CD4-positive, alpha-beta T cell treated with Interleukin-17A for 1 hour (primary cell): ENCODE data around the gene TLX2.

Experiments used
- DNase-seq: peaks from one replicate; pipeline ENCODE4 v3.0.0-alpha.2; 2020

Gene TLX2

DNA sequence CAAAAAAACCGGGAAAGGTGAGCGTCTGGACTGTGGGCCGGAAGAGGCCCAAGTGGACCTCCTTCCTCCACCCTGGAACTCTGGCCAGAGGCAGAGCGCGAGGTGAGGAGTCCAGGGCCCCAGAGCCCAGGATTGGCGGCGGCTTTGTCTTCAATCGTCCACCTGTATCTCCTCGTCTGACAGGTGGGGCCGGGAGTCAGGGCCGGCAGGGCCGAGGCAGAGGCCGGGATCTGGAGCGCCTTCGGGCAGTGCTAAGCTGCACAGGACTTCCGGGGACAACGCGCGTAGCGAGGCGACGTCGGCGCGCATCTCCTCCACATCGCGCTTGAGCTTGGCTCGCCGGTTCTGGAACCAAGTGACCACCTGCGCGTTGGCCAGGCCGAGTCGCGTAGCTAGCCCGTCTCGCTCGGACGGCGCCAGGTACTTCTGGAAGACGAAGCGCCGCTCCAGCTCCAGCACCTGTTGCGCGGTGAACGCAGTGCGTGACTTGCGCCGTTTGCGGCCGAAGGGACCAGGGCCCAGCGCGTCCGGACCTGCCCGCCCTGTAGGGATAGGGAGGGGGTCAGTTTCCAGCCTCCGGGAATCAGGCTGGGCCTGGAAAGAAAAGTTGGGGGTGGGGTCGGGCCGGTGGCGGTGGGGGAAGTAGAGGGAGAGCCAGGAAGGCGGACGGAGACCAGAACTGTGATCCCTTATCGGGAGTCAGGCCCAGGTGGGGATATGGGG lies 16.3 kb upstream of the TLX2 start:
- peak; percentile 22 for DNase-seq

DNA sequence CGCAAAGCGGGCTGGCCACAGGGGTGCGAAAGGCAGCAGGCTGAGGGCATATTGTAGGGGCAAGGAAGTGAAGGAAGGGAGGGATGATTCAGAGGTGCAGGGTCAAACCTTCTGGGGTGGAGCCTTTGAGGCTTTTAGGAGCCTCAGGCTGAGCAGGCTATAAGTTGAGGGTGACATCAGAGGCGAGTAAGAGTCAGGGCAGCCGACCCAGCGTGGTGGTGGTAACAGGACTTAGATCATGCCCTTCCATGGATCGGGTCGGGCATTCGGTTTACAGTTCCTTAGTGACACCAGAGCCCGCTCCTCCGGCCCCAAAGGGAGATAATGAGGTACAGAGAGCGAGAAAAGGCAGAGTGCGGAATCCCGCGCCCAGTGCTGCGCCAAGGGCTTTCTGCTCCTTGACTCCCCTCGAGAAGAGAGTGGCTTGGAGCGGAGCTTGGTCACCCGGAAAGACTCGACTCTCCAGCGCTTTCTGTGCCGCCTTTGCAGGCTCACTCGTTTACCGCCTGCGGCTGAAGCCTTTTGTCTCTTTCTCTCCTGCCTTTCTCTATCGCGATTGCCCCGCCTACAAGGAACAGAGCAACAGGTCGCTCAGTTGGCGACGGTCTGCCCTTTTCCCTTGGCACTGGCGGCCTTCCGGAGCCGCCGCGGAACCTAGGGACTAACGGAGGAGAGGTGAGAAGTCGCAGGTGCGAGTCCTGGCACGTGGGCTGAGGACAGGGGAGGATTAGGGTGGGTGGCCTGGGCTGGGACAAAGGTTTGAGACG lies 15.6 kb upstream of the TLX2 start:
- DNase-seq = no peak

DNA sequence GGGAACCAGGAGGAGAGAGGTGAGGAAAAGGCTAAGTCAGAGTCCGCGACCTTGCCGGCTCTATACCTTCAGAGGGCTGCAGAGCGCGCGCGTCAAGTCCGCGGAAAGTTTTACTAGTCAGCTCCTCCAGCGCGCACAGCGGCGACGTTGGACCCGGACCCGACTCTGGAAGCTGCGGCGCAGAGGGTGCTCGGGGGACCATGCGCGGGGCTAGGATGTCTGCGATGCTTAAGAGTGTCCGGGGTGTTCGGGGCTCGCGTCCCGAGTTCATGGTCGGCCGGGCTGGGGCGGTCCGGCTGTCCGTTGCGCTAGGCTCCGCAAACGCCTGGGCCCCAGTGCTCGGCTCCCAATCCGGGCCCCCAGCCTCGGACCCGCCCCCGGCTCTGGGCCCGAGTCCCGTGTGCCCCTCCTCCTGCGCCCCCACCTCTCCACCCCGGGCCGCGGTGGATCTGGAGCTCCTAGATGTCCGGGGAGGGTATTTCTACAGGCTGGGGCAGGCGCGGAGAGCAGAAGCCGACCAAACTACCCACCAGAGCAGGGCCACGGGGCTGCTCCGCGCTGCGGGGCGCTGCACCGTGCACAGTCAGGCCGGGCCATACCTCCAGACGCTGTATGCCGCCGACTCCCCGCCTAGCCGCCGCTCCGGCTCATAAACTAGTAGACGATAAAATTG lies 14.8 kb upstream of the TLX2 start, which contains the start of gene LBX2:
Gene LBX2 (minus strand): TSS at position 337 of the 673 bp plus-strand sequence. CDS start 66 bp downstream, at position 271.
- DNase-seq = no peak

DNA sequence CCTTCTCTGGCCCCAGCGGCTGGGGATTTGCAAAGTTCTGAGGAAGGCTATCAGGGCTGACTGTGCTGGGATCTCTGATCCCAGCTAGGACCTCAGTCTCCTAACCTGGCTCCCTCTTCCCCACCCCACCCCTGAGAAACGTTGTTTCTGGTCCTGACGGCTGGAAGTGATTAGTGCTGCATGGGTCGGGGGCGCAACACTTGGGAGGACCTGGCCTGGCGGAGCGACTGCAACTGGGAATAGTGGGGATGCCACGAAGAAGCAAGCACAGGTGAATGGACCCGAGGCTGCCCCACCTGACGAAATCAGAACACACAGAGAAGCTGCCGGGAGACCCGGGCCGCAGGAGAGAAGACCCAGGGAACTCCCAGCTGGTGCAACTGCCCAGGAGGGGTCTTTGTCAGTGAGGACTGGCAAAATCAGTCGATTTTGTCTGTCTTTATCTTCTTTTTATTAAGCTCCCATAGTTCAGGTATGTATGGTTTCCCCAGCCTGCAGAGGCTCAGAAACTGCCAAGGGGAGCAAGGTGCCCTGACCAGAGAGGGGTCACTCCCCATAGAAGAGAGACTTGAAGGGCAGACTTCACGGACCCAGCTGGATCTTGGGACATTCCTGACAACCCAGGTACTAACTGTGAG lies 14.2 kb upstream of the TLX2 start:
- DNase-seq = no peak

DNA sequence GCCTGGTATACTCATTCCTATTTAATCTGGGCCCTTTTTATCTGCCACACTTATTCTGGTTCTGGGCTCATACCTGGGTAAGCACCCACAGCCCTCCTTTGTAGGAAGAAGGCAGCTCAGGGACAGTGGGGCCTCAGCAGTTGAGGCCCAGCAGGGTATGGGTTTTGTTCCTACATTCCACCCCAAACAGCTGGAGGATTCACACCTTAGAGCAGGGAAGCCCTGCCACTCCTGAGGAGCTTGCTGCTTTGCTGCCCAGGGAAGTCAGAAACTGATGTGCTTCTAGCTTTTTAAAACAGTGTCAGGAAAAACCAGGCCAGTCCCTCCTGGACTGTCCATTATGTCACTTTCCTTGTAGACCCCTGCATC lies 13.7 kb upstream of the TLX2 start:
- DNase-seq = no peak

DNA sequence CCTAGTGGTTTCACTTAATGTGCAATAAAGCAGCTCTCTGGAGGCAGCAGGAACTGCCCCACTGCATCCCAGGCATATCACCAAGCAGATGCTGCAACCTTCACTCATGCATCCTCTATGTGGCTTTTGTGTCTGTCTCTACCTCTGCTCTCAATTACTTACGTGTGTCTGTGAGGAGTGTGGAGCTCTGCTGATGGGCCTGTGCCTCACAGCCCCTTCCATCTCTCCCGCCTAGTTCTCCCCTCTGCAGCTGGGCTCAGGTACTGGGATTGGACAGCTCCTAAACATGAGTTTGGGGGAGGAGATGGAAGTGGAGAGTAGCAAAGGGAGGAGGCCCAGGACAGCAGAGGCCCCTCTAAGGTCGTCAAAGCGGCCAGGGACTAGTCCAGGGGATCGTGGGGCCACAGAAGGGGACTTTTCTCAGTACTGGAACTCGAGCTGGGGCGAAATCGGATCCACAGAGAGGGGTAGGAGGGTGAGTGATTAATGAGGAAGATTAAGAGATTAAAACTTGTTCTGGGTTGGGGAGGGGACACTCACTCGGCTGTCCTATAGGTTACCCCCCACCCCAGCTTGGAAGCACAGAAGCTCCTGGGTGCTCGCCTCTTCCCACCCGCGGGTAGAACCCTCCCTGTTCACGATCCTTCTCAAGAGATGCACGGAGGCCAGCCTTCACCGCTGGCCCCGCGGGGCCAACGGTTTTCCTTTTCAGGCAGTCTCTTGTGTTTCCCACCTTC lies 12.7 kb upstream of the TLX2 start:
- DNase-seq = no peak

DNA sequence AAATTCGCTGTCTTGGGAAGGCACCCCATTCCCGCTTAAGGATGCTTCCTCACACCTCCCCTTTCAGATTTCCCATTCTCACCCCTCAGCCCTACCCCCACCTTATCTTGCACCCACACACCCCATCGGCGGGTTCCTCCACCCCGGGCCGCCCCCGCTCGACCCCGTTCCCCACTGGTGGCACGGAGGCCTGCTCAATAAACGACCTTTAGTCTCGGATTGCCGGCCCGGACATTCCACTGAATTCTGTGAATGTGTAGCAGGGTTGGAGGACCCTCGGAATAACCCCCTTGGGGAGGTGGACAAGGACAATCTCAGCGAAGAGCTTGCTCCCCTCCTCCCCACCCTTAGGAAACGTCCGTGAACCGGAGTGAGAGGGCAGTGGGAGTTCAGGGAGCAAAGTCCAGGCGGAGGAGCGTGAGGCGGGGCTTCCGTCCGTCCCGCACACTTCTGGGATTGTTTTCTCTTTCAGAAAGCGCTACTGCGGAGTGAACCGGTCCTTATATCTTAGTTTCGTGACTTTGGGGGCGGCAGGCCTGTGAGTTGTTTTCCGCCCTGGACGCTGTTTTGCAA lies 12.0 kb upstream of the TLX2 start:
- DNase-seq = no peak

DNA sequence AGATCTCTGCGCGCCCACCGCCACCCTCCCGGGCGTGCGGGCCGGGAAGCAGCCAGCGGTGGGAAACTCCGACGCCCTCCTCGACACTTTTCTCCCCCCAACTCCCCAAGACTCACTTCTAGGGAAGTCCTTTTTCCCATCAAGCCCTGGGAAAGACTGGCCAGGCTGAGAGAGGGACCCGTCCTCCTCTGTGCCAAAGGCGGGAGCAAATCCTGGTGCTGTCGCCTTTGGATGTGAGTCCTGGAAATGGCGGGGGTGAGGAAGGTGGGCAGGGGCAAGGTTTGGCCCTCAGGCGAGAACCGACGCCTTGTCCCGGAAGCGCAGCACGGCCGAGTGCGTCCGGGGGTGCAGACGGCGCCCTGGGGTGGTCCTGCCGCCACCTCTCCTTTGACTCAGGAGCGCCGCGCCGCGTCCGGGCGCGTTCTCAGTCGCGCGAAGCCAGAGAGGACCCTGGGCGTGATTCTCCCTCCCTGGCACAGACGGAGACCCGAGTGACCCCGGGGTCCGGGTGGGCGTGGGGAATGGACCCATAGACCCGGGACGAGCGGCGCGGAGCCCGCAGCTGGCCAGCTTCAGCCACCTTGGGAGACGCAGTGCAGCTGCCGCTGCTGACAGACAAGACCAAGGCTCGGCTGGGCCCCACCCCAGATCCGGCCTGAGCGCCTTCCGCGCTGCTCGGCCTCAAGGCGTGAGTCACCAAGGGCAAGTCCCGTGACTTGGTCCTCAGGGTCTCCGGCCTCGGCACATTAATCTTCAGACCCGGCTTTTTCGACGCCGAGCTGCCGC lies 11.3 kb upstream of the TLX2 start:
- DNase-seq = peak; percentile 48

DNA sequence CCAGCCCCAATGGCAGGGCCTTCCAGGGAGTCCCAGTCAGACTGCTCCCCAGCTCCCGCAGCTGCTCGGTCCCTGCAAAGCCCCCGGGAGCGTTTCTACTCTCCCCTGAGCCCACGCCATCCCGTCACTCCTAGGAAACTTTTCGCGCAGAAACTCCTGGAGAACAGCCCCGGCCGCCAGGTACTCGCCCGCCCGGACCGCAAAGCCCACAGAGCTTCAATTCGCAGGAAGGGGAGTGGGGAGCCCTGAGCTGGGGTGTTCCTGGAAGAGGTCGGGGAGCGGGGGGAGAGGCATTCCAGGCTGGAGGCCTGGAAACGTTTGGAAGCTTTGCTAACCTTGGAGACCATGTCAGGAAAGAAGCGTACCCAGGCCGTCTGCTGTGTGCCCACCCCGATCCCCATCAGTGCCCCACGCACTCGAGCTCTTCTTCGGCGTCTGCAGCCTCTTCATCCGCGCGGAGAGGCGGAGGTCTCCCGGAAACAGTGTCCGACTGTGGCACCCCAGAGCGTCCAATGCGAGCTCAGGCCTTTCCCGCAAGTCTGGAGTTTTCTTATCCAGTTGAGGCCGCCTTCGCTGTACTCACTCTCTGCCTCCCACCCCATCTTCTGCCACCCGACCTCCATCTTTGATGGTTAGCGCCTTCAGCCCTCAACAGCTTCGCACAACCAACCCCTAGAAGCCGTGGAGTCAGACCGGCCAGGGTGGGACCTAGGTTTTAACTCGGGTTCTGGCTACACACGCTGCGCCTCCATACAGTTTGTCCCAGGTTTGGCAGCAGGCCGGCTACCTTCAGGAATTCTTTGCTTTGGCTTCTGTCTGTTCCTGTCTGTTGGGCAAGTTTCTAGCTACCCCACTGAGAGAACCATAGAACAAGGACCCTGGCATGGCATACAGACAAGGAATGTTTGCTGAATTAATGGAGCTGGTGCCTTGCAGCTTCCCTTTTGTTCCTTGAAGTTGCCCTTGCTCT lies 10.5 kb upstream of the TLX2 start:
- no peak for DNase-seq

DNA sequence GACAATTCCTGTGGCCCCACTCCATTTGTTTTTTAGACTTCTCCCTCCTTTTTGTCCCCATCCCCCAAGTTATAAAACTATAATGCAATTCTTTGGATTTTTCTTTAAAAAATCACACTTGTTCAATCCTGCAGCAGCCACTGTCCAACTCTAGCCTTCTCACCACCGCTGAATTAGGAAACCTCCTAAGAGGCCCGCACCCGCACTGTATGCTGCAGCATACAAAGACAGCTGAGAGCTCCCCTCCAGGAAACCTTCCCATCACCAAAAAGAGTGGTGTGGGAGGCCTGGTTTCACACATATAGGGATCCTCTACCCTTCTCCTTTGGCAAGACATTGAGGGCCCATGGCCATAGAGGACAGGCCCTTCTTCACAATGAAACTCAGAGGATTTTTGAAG lies 9.7 kb upstream of the TLX2 start:
- DNase-seq = no peak

DNA sequence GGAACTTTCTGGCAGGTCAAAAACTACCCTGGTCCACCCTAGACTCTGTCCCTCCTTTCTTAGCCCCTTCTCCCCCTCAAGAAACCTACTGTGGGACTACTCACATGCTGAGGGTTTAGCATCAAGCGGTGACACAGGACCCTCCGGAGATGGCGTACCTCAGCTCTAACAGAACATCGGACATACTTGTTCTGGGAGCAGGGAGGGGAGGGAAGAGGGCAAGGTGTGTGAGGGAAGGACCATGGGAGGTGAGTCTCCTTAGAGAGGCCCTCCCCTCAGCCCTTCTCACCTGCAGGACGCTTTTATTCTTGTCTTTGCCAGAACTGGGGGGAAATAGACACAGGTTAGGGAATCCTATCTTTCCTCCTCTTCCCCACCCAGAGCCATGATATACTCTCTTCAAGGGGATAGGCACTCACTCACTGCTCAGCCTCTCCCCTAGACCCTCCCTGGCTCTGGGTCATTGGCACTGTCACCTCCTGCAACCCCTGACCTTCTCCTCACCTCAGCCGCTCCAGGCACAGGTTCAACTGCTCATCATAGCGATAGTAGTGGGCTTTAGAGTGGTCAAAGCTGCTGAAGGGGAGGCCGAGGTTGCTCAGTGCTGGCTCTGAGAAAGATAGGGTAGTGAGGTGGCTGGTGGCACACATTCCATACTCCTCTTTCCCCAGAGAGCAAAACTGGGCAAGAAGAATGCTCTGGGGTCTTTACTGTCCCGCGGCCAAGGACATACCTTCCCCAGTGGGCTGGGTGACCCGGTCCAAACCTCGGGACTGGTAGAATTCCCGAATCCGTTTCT lies 8.6 kb upstream of the TLX2 start:
- no peak for DNase-seq

DNA sequence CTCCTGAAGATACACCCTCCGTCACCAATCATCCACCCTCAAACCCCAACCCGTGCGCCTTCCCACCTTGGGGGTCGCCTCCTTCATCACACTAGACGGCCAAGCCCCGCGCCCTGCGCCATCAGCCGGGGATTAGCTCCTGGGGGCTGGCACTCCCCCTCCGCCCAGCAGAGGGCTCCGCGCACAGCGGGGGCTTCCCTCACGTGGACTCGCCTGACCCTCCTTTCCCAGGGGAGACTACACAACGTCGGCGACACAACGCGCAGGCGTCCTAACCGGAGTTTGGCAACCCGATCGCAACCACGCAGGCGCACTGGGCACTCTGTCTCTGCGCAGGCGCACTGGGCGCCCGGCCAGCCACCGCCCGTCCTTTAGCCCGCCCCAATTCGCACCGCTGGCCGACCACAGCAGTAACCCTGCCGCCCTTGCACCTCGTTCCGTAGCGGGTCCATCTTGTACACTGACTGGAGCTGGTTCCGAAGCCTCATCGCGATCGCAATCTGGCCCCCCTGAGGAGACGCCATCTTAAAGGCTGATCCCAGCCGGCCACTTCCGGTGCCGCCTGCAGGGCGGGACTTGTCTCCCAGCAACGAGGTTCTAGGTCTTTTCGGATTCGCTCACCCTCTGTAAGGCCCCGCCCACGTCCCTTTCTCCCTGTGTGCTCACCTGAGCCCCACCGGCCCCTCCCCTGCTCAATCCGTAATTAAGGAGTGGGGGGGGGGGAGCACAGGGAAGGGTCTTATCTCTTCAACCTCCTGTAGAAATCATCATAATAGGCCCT lies 6.9 kb upstream of the TLX2 start, which contains the start of gene PCGF1:
Gene PCGF1 (minus strand): TSS at position 551 of the 781 bp plus-strand sequence. CDS start 27 bp downstream, at position 524.
- DNase-seq = peak; percentile 98

DNA sequence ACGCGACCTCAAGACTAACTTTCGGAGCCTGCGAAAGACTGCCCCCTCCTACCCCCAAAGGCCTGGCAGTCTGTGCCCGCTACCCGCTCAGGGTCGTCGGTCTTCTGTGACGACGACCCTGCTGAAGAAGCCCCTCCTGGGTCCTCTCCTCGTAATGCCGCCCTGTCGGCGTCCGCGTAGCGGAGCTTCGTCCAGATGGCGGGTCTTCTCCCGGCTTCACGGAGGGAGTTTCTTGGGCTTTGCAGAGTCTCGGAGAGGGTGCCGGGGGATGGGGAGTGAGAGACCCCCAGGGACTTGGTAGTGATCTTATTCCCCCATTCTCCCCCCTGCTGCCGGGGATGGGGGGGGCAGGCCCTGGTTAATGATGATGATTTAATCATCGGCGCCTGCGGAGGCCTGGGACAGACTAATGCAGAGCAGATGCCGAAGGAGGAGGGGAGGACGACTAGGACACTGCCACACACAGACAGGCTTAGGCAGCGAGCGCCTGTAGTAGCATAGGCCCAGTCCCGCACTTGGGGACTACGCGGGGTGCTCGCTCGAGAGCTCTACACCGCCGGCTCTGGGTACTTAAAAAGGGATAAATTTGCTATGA lies 6.2 kb upstream of the TLX2 start:
- DNase-seq = no peak

DNA sequence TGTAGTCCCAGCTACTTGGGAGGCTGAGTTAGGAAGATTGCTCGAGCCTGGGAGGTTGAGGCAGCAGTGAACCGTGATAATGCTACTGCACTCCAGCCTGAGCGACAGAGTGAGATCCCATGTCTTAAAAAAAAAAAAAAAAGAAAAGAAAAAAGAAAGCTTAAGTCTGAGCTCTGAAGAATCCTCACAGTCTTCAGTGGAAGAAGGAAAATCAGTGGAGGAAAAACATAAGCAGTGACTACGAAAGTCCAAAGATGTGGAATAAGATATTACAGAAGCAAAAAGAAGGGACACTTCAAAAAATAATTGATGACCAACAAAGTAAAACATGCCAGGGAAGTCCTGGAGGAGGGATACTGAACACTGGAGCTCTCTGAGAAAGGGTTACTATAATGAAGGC lies 4.0 kb upstream of the TLX2 start:
- DNase-seq = no peak

DNA sequence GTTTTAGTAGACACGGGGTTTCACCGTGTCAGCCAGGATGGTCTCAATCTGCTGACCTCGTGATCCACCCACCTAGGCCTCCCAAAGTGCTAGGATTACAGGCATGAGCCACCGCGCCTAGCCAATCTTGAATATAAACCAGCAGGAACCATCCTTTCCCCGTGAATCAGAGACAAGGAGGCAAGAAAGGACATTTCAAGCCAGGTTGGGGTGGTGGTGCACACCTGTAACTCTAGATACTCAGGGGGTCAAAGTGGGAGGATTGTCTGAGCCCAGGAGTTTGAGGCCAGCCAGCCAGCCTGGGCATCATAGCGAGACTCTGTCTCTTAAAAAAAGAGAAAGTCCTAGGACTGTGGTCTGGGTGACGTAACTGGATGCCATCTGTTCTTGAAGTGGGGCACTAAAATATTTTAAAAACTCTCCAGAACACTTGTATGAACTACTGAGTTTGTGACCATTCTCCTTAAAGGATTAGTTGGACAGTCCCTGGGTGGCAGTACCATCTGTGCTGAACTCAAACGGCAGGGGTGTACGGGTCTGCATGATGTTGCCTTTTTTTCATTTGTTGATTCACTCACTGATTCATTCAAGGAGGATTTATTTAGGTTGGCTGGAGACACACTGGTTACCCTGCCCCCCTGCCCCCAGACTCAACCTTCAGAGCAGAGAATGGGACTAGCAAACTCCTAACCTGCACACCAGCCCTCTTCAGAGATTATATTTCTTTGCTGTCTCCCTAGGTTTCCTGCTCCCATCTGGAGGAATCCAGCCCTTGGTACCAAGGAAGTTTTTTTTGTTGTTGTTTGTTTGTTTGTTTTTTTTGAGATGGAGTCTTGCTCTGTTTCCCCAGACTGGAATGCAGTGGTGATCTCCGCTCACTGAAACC lies 2.9 kb upstream of the TLX2 start:
- DNase-seq = no peak

DNA sequence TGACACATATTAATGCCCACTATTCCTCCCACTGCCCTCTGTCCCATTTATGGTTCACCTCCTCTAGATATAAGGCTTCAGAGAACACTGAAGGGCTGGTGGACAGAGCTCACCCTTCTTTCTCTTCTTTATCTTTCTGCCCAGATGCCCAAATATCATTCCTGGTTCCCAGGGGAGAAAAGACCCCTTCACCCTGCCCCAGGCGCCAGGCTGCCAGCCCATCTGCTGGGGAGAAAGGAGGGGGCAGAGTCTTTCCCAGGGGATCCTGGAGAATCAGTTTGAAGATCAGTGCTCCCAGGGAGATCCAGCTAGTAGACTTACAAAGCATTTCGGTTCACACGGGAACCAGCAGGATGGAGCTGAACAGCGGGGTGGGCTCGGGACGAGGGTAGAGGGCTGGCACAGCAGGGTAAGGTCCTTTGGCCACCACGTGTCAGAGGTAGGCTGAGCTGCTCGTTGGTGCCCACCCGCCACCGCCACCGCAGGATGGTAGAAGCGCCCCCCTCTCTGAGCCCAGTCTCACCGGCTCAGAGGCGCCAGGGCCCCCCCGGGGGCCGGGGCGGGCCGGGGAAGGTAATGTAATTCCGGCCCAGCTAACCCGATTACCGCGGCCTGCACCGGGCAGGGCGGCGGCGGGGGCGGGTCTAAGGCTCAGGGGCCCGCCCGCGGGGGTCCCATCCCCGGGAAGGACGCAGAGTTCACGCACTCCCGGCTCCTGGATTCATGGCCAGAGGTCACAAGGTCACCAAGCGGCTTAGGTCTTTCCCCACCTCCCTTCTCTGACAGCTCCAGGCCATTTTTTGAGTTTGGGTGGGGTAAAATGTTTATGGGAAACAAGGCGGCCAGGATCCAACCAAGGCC lies 1.3 kb upstream of the TLX2 start:
- no peak for DNase-seq
